Calu3 (cell line): Measurements from ENCODE around the gene SACM1L. TPM values are rescaled to one million over a fixed set of nuclear protein-coding genes. Genes with fewer than 3 reads are reported as not detected.

Experiments
- BruUV-seq: library from RNA; stranded (reverse); fragments of 400-500 nt; replicated peaks from 2 replicates; lab custom pipeline; 2021; lab: Mats Ljungman, UMichigan
- CTCF ChIA-PET: fragments of 300-600 bp; sonication (Branson Sonifier 250); formaldehyde crosslinking; loops from one replicate; lab custom pipeline; 2022; ENCODE audit warnings: antibody characterized with exemption; lab: Charles Lee
- DNase-seq: peaks from one replicate; pipeline ENCODE4 v3.0.0; 2022
- H3K27ac Mint-ChIP-seq: one replicate; pipeline ENCODE4 v1.8.0; 2022; ENCODE audit warnings: mixed read lengths; ENCODE audit not compliant: unreplicated experiment
- H3K27me3 Mint-ChIP-seq: one replicate; pipeline ENCODE4 v1.8.0; 2022; ENCODE audit warnings: mixed read lengths; ENCODE audit not compliant: unreplicated experiment
- H3K36me3 Mint-ChIP-seq: one replicate; pipeline ENCODE4 v1.8.0; 2022; ENCODE audit warnings: mild to moderate bottlenecking, moderate library complexity, mixed read lengths; ENCODE audit not compliant: insufficient read depth, unreplicated experiment
- H3K4me1 Mint-ChIP-seq: one replicate; pipeline ENCODE4 v1.8.0; 2022; ENCODE audit warnings: mild to moderate bottlenecking, low read depth, mixed read lengths; ENCODE audit not compliant: unreplicated experiment
- H3K4me3 Mint-ChIP-seq: one replicate; pipeline ENCODE4 v1.8.0; 2022; ENCODE audit warnings: mild to moderate bottlenecking, low read depth, moderate library complexity, mixed read lengths; ENCODE audit not compliant: unreplicated experiment
- H3K9me3 Mint-ChIP-seq: one replicate; pipeline ENCODE4 v1.8.0; 2022; ENCODE audit warnings: low read depth, mixed read lengths; ENCODE audit not compliant: unreplicated experiment
- intact Hi-C: fragments of 100-400 bp; cut with micrococcal nuclease; formaldehyde crosslinking; loops from one replicate; pipeline ENCODE4 v1.10.0; 2022; ENCODE audit not compliant: unreplicated experiment
- total RNA-seq: library from RNA; stranded (reverse); gene quantifications from 2 replicates; pipeline ENCODE4 v1.2.3, GENCODE V29; 2022
- TF ChIP-seq, protein P1 (sequence below): fragments of 200-600 bp; IDR thresholded peaks from one replicate; pipeline ENCODE4 v1.8.0; 2022; ENCODE audit warnings: antibody characterized with exemption; ENCODE audit not compliant: unreplicated experiment

Gene SACM1L
- total RNA-seq, 1 experiment from 2014 or later, result 40.5 TPM

DNA sequence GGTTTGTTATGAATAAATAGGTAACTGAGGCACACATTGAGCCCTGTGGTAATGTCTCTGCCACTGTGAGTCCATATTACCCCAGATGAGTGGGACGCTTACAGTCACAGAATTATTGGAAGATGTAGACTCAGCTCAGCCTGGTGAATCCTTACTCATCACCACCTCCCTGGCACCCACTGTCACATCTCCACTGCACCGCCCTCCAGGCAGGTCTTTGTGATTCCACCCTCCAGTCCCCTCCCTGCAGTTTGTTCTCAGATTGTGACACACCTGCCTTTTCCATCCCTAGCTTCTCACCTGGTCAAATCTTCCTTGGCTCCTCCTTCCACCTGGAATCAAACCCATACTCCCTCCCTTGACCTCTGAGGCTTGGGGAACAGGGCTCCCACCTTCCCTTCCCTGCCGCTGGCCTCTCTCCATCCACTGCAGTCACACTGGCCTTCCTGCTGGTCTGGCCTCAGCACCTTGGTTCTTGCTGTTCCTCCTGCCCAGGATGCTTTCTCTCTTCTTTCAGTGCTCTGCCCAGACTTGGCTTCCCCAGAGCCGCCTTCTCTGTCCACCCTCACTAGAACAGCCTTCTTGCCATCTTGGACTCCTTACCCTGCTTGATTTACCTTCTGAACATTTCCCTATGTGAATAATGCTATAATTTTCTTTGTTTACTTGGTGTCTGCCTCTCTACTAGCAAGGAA, 97.8 kb downstream of the SACM1L start:
- BruUV-seq, result no TSS peak
- H3K27me3 Mint-ChIP-seq, result peaks cover 54% of the 10 kb centered on the region
- H3K36me3 Mint-ChIP-seq, result no peaks in the 10 kb centered on the region
- H3K4me1 Mint-ChIP-seq, result no peaks in the 10 kb centered on the region
- H3K27ac Mint-ChIP-seq, result no peak overlapping the region
- intact Hi-C loops, result no loop called here
- no peak overlapping the region for H3K4me3 Mint-ChIP-seq
- TF ChIP-seq, protein P1, sequence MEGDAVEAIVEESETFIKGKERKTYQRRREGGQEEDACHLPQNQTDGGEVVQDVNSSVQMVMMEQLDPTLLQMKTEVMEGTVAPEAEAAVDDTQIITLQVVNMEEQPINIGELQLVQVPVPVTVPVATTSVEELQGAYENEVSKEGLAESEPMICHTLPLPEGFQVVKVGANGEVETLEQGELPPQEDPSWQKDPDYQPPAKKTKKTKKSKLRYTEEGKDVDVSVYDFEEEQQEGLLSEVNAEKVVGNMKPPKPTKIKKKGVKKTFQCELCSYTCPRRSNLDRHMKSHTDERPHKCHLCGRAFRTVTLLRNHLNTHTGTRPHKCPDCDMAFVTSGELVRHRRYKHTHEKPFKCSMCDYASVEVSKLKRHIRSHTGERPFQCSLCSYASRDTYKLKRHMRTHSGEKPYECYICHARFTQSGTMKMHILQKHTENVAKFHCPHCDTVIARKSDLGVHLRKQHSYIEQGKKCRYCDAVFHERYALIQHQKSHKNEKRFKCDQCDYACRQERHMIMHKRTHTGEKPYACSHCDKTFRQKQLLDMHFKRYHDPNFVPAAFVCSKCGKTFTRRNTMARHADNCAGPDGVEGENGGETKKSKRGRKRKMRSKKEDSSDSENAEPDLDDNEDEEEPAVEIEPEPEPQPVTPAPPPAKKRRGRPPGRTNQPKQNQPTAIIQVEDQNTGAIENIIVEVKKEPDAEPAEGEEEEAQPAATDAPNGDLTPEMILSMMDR, result no peak
- no peaks in the 10 kb centered on the region for H3K9me3 Mint-ChIP-seq
- CTCF ChIA-PET, result no interaction called here
- DNase-seq, result no peak

DNA sequence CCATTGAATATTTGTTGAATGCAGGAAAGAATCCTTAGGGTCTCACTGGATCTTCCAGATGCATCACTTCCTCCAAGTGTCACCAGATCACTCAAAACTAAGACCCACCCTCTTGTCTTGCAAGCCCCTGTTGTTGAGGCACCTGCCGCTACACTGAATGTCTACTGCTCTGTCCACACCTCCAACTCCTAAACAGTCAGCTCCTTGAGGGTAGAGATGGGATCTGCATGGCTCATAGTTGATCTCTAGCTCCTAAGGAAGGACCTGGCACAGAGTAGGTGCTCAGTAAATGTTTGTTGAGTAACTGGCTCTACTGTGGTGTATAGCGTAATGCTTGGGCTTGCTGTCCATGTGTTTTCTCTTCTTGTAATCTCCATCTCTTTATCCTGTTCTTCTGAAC, 98.4 kb downstream of the SACM1L start:
- TF ChIP-seq, protein P1, result no peak
- Mint-ChIP-seq H3K27ac (no peak overlapping the region), H3K36me3 (no peaks in the 10 kb centered on the region), H3K4me1 (no peaks in the 10 kb centered on the region), H3K27me3 (peaks cover 55% of the 10 kb centered on the region), H3K4me3 (no peak overlapping the region), H3K9me3 (no peaks in the 10 kb centered on the region)
- no peak for DNase-seq
- BruUV-seq, result no TSS peak
- intact Hi-C loops, result no loop called here
- CTCF ChIA-PET, result interaction anchor here (0.7 kb wide), 1 partner anchor 1824 kb away, joined by 3 read pairs; no protein-coding TSS in a partner anchor

DNA sequence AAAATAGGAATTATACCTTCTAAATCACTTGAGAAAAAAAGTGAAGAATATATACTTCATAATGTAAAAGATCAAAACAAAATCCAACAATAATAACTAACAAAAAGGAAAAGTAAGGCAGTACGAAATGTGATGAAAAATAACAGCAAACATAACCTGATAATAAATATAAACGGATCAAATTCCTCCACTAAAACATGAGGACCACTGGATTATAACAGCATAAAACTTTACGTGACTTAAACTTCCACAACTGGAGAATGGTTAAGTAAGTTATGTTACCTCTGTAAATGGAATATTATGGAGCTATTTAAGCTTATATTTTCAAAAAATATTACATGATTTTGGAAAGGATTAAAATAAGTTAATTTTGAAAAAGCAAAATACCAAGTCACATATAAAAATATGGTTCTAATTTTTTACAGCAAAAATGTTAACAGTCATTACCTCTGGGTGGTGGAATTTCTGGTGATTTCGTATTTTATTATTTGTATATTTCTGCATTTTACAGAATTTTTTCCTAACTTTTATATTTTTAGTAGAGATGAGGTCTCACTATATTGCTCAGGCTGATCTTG, 100.1 kb downstream of the SACM1L start:
- intact Hi-C loops, result no loop called here
- CTCF ChIA-PET, result no interaction called here
- H3K9me3 Mint-ChIP-seq, result no peaks in the 10 kb centered on the region
- BruUV-seq, result no TSS peak
- H3K27me3 Mint-ChIP-seq, result peaks cover 56% of the 10 kb centered on the region
- H3K4me1 Mint-ChIP-seq, result peaks cover 12% of the 10 kb centered on the region
- no peak overlapping the region for H3K4me3 Mint-ChIP-seq
- no peak overlapping the region for H3K27ac Mint-ChIP-seq
- TF ChIP-seq, protein P1, result no peak
- no peak for DNase-seq
- no peaks in the 10 kb centered on the region for H3K36me3 Mint-ChIP-seq

DNA sequence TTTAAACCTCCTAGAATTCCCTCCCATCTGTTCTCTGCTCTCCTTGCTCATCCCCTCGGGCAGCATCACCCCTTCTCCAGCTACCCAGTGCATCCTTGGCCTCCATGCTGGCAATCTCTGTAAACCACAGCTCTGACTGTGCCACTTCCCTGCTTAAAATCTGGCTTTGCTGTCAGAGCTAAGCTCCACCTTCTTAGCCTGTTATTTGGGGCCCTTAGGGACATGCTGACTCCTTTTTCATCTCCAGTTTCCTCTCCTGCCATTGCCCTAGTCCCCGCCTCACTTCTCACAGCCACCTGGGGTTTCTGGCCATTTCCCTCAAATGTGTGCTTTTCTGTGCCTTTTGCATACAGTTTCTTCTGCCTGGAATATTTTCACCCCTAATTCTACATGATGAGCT, 101.4 kb downstream of the SACM1L start:
- BruUV-seq, result no TSS peak
- intact Hi-C loops, result no loop called here
- no peak overlapping the region for H3K27ac Mint-ChIP-seq
- no peak for DNase-seq
- no peaks in the 10 kb centered on the region for H3K9me3 Mint-ChIP-seq
- H3K4me1 Mint-ChIP-seq, result peaks cover 23% of the 10 kb centered on the region
- H3K36me3 Mint-ChIP-seq, result peaks cover 6% of the 10 kb centered on the region
- CTCF ChIA-PET, result no interaction called here
- H3K27me3 Mint-ChIP-seq, result peaks cover 56% of the 10 kb centered on the region
- TF ChIP-seq, protein P1, result no peak
- H3K4me3 Mint-ChIP-seq, result no peak overlapping the region
